Mesenchymal stem cell (in vitro differentiated cells and primary cell): ENCODE results near the gene DOK7.

Experiments used
- DNase-seq: peaks from one replicate; pipeline ENCODE4 v3.0.0-alpha.2; 2013
- H2AFZ ChIP-seq: one replicate; pipeline ENCODE4 v1.6.1; 2013; ENCODE audit warnings: low read depth, mild to moderate bottlenecking, control low read depth, inconsistent platforms, low read length, moderate library complexity
- H2AK5ac ChIP-seq: 2 replicates; pipeline ENCODE4 v1.6.1; 2013; ENCODE audit warnings: low read length, moderate library complexity, mild to moderate bottlenecking, inconsistent platforms; ENCODE audit not compliant: severe bottlenecking
- H2BK120ac ChIP-seq: one replicate; pipeline ENCODE4 v1.6.1; 2013; ENCODE audit warnings: low read depth, mild to moderate bottlenecking, inconsistent platforms, low read length, moderate library complexity
- H2BK12ac ChIP-seq, 2 experiments: one replicate each; pipeline ENCODE4 v1.6.1; 2013; ENCODE audit warnings: inconsistent platforms in 2 of 2, low read length in 2 of 2, mild to moderate bottlenecking in 2 of 2, moderate library complexity in 2 of 2, control low read depth in 1 of 2
- H2BK15ac ChIP-seq: one replicate; pipeline ENCODE4 v1.6.1; 2013; ENCODE audit warnings: mild to moderate bottlenecking, low read depth, inconsistent platforms; ENCODE audit not compliant: poor library complexity, severe bottlenecking
- H2BK5ac ChIP-seq: 2 replicates; pipeline ENCODE4 v1.6.1; 2013; ENCODE audit warnings: low read depth, mild to moderate bottlenecking, low read length, control low read depth, inconsistent platforms; ENCODE audit not compliant: poor library complexity, severe bottlenecking
- H3K14ac ChIP-seq, 2 experiments: one replicate each; pipeline ENCODE4 v1.6.1; 2013; ENCODE audit warnings: inconsistent platforms in 2 of 2, low read length in 2 of 2, control low read depth in 1 of 2, mild to moderate bottlenecking in 1 of 2, moderate library complexity in 1 of 2
- H3K18ac ChIP-seq, 2 experiments: one replicate each; pipeline ENCODE4 v1.6.1; 2013; ENCODE audit warnings: inconsistent platforms in 2 of 2, low read length in 2 of 2, control low read depth in 1 of 2, low read depth in 1 of 2, mild to moderate bottlenecking in 1 of 2
- H3K23ac ChIP-seq, 2 experiments: one replicate each; pipeline ENCODE4 v1.6.1; 2013; ENCODE audit warnings: inconsistent platforms in 2 of 2, low read length in 2 of 2, mild to moderate bottlenecking in 2 of 2, moderate library complexity in 2 of 2, control low read depth in 1 of 2
- H3K27ac ChIP-seq: 2 replicates; pipeline ENCODE4 v1.5.1; 2013; ENCODE audit warnings: mild to moderate bottlenecking, moderate library complexity, low read length, control low read depth, inconsistent platforms; ENCODE audit not compliant: poor library complexity, severe bottlenecking
- H3K27me3 ChIP-seq, 2 experiments: 2 replicates each; pipeline versions ENCODE4 v1.6.1 to v1.7.0; 2013; ENCODE audit warnings: low read length in 2 of 2, mild to moderate bottlenecking in 2 of 2, moderate library complexity in 2 of 2, control low read depth in 1 of 2, inconsistent platforms in 1 of 2; ENCODE audit not compliant: control insufficient read depth in 1 of 2, insufficient read depth in 1 of 2
- H3K36me3 ChIP-seq, 2 experiments: 2 replicates each; pipeline versions ENCODE4 v1.6.1 to v1.7.0; 2013; ENCODE audit warnings: low read length in 2 of 2, control low read depth in 1 of 2, inconsistent platforms in 1 of 2, low read depth in 1 of 2, mild to moderate bottlenecking in 1 of 2; ENCODE audit not compliant: insufficient read depth in 2 of 2, control insufficient read depth in 1 of 2
- H3K4ac ChIP-seq, 2 experiments: one replicate each; pipeline ENCODE4 v1.6.1; 2013; ENCODE audit warnings: inconsistent platforms in 2 of 2, low read length in 2 of 2, mild to moderate bottlenecking in 2 of 2, moderate library complexity in 2 of 2, control low read depth in 1 of 2, low read depth in 1 of 2
- H3K4me1 ChIP-seq: 2 replicates; pipeline ENCODE4 v1.6.1; 2013; ENCODE audit warnings: low read depth, low read length, control low read depth; ENCODE audit not compliant: control insufficient read depth, insufficient read depth
- H3K4me2 ChIP-seq: 2 replicates; pipeline ENCODE4 v1.6.1; 2013; ENCODE audit warnings: low read length, mild to moderate bottlenecking, inconsistent platforms; ENCODE audit not compliant: poor library complexity, severe bottlenecking
- H3K4me3 ChIP-seq, 2 experiments: 2 replicates each; pipeline versions ENCODE4 v1.5.1 to v1.7.0; 2013; ENCODE audit warnings: low read length in 2 of 2, mild to moderate bottlenecking in 2 of 2, control low read depth in 1 of 2, low read depth in 1 of 2; ENCODE audit not compliant: insufficient read depth in 1 of 2
- H3K79me1 ChIP-seq: replicated peaks from 2 replicates; pipeline ENCODE4 v1.6.1; 2013; ENCODE audit warnings: mild to moderate bottlenecking, control low read depth, low read length, inconsistent platforms; ENCODE audit not compliant: poor library complexity, severe bottlenecking
- H3K9ac ChIP-seq: 2 replicates; pipeline ENCODE4 v1.7.0; 2013; ENCODE audit warnings: mild to moderate bottlenecking, low read length, moderate library complexity
- H3K9me3 ChIP-seq: 2 replicates; pipeline ENCODE4 v1.7.0; 2013; ENCODE audit warnings: mild to moderate bottlenecking, low read length; ENCODE audit not compliant: control insufficient read depth
- H4K8ac ChIP-seq: one replicate; pipeline ENCODE4 v1.6.1; 2013; ENCODE audit warnings: inconsistent platforms, mild to moderate bottlenecking, low read length, moderate library complexity
- H4K91ac ChIP-seq: one replicate; pipeline ENCODE4 v1.6.1; 2013; ENCODE audit warnings: mild to moderate bottlenecking, low read length, inconsistent platforms
- WGBS: methylation state at CpG from one replicate; pipeline ENCODE4 v1.1.7; 2013; ENCODE audit warnings: mixed read lengths; 5-methylcytosine and 5-hydroxymethylcytosine counted together

The DOK7 gene

DNA sequence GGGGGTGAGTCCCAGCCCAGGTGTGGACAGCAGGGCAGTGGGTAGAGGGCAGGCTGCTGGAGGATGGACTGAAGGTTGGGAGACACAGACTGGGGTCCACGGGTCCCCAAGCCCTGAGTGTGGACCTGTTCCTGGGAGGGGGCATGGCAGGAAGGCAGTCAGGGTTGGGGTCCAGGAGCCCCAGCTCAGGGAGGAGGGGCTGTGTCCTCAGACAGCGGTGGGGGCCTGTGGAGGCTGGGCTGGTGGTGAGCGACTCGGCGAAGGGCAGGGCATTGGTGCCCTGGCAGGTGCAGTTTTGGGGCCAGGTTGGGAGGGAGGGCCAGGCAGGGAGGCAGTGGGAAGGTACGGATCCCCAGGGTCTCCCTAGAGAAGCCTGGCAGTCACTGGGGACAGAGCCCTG, 34.0 kb downstream of the DOK7 start:
- Histone ChIP-seq H2BK5ac (no peak overlapping the region), H2BK15ac (no peak overlapping the region), H3K4me3 (no peak overlapping the region), H3K27ac (no peak overlapping the region), H3K27me3 (peaks cover 13 to 44% of the 10 kb centered on the region in 2 experiments), H3K18ac (no peak overlapping the region), H3K36me3 (peaks cover 0 to 71% of the 10 kb centered on the region in 2 experiments), H3K23ac (no peak overlapping the region), H3K4me2 (no peak overlapping the region), H2BK120ac (no peak overlapping the region), H3K79me1 (peaks cover 24% of the 10 kb centered on the region), H4K91ac (no peak overlapping the region), H4K8ac (no peak overlapping the region), H3K9me3 (no peaks in the 10 kb centered on the region), H3K4me1 (peaks cover 33% of the 10 kb centered on the region), H3K4ac (no peak overlapping the region), H3K14ac (no peak overlapping the region), H2AK5ac (no peak overlapping the region), H3K9ac (no peak overlapping the region), H2AFZ (no peak overlapping the region), H2BK12ac (no peak overlapping the region)
- DNase-seq = no peak
- WGBS = 93% methylated on average over 6 of the region's 6 CpGs

DNA sequence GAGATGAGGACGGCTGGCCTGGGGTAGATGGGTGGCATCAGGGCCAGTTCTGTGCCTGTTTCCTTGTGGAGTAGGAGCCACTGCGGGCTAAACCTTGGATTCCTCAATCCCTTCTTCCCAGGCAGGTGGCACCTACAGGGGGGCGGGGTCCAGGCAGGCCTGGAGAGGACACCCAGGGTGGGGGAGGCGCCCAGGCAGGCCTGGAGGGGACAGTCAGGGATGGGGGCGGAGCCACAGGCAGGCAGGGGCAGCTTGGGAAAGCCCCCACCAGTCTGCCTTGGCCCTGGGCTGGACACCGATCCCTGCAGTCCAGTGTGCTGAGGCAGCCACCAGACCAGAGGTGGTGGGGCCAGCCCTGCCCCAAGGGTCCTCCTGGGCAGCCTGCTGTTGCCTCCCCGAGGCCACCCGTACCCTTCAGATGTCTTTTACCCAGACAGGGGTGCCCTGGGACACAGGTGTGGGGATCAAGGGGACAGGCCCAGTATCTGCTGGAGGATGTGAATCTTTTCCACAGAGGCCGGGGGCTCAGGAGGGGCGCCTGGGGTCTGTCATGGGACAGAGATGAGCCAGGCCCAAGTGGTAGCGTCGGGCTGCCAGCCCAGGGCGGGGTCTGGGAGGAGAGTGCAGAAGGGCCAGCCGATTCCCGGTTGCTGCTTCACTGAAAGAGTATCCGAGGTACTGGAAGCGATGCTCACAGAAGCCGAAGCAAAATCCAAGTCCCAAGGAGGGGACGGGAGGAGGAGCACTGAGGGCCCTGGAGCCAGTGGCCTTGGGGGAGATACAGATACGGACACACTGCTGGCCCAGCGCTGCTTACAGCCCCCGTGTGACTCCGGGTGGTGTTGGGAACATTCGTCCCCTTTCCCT, 34.6 kb downstream of the DOK7 start:
- no peak overlapping the region for H3K4ac ChIP-seq
- no peak overlapping the region for H3K27ac ChIP-seq
- no peak overlapping the region for H3K18ac ChIP-seq

DNA sequence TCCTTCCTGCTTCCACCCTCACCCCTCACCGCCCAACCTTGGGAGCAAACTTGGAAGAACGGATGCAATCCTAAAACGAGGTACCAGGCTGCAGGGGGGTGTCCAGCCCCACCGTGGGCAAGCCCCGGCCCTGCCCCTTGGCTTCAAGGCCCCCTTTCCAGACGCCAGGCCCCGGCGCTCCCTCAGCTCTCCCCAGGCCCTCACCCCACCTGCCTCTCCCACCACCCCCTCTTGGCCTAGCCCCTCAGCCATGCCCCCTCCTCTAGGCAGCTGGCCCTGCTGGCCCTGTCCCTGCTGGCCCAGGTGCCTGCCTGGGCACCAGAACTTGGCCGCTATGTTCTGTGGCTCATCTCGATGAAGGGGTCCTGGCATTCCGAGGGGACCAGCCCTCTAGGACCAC, 35.3 kb downstream of the DOK7 start:
- H2AFZ ChIP-seq = no peak overlapping the region
- H2BK120ac ChIP-seq = no peak overlapping the region
- no peak overlapping the region for H2BK12ac ChIP-seq
- no peaks in the 10 kb centered on the region for H3K9me3 ChIP-seq
- H3K27ac ChIP-seq = no peak overlapping the region
- no peak overlapping the region for H2BK5ac ChIP-seq
- H3K27me3 ChIP-seq = peaks cover 13 to 32% of the 10 kb centered on the region in 2 experiments
- H3K4me2 ChIP-seq = no peak overlapping the region
- peaks cover 36% of the 10 kb centered on the region for H3K79me1 ChIP-seq
- H3K4me1 ChIP-seq = peaks cover 24% of the 10 kb centered on the region
- peaks cover 0 to 75% of the 10 kb centered on the region in 2 experiments for H3K36me3 ChIP-seq
- no peak overlapping the region for H3K18ac ChIP-seq
- H3K14ac ChIP-seq = no peak overlapping the region
- H3K4me3 ChIP-seq = no peak overlapping the region
- H2BK15ac ChIP-seq = no peak overlapping the region
- H2AK5ac ChIP-seq = no peak overlapping the region
- no peak overlapping the region for H3K9ac ChIP-seq
- no peak overlapping the region for H3K23ac ChIP-seq
- 81% methylated on average over 11 of the region's 11 CpGs for WGBS
- no peak overlapping the region for H3K4ac ChIP-seq
- no peak for DNase-seq
- no peak overlapping the region for H4K8ac ChIP-seq
- H4K91ac ChIP-seq = no peak overlapping the region

More for the DNA sequence above, 34.6 kb downstream of the DOK7 start:
- no peak overlapping the region for H4K91ac ChIP-seq
- no peak overlapping the region for H2BK15ac ChIP-seq
- DNase-seq = no peak
- H3K9me3 ChIP-seq = no peaks in the 10 kb centered on the region
- no peak overlapping the region for H3K23ac ChIP-seq
- H3K79me1 ChIP-seq = peaks cover 31% of the 10 kb centered on the region
- no peak overlapping the region for H3K4me2 ChIP-seq
- no peak overlapping the region for H2BK12ac ChIP-seq
- H2BK120ac ChIP-seq = no peak overlapping the region
- H2AK5ac ChIP-seq = no peak overlapping the region
- peaks cover 0 to 75% of the 10 kb centered on the region in 2 experiments for H3K36me3 ChIP-seq
- H3K14ac ChIP-seq = peak overlapping the region in 1 of 2 experiments; percentile 22
- 85% methylated on average over 24 of the region's 24 CpGs for WGBS
- H3K4me1 ChIP-seq = peaks cover 26% of the 10 kb centered on the region
- no peak overlapping the region for H3K4me3 ChIP-seq
- H2BK5ac ChIP-seq = no peak overlapping the region
- no peak overlapping the region for H3K9ac ChIP-seq
- no peak overlapping the region for H2AFZ ChIP-seq
- H4K8ac ChIP-seq = no peak overlapping the region
- peaks cover 13 to 38% of the 10 kb centered on the region in 2 experiments for H3K27me3 ChIP-seq

DNA sequence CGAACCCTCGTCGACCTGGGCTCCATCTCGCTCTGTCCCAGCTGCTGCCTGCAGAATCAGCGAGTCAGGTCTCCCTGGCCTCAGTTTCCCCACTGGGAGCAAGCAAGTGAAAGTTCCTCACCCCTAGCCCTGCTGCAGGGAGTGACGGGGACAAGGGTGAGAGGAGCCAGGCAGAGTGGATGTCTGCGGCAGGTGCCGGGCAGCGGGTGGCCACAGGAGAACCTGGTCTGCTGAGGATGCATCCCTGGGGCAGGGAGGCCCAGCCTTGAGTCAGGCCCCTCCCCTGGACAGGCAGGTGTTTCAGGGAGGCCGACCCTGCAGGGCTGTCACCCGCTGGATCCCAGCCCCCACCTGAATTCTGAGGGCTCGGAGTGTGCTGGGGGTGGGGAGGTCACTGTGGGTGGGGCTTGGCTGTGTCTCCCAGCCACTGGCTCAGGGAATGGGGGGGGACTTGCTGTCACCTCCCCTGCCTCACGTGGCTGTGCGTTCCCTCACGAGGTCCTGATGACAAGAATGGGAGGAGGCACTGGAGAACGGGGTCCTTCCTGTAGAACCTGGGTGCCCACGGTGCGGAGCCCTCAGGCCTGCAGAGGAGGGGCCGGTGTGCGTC, 35.9 kb downstream of the DOK7 start:
- WGBS = 85% methylated on average over 18 of the region's 20 CpGs

More for the DNA sequence above, 35.9 kb downstream of the DOK7 start:
- no peak overlapping the region for H2BK12ac ChIP-seq
- no peak overlapping the region for H3K4me2 ChIP-seq
- no peak overlapping the region for H2BK5ac ChIP-seq
- H3K9me3 ChIP-seq = no peaks in the 10 kb centered on the region
- no peak overlapping the region for H3K14ac ChIP-seq
- no peak overlapping the region for H3K23ac ChIP-seq
- no peak overlapping the region for H3K27ac ChIP-seq
- no peak overlapping the region for H2AFZ ChIP-seq
- DNase-seq = no peak
- no peak overlapping the region for H4K8ac ChIP-seq
- H3K9ac ChIP-seq = no peak overlapping the region
- no peak overlapping the region for H2BK15ac ChIP-seq
- H3K4me3 ChIP-seq = no peak overlapping the region
- peaks cover 8 to 26% of the 10 kb centered on the region in 2 experiments for H3K27me3 ChIP-seq
- peaks cover 0 to 79% of the 10 kb centered on the region in 2 experiments for H3K36me3 ChIP-seq
- H4K91ac ChIP-seq = no peak overlapping the region
- no peak overlapping the region for H3K18ac ChIP-seq
- peaks cover 21% of the 10 kb centered on the region for H3K4me1 ChIP-seq
- H3K79me1 ChIP-seq = peaks cover 39% of the 10 kb centered on the region
- no peak overlapping the region for H3K4ac ChIP-seq
- no peak overlapping the region for H2BK120ac ChIP-seq
- H2AK5ac ChIP-seq = no peak overlapping the region
